OCI-LY7 (cell line): ENCODE results near the gene GPC1. TPM values are rescaled to one million over a fixed set of nuclear protein-coding genes. Genes with fewer than 3 reads are reported as not detected.

Experiments used
- BruUV-seq: library from RNA; stranded (reverse); fragments of 400-500 nt; replicated peaks from 2 replicates; lab custom pipeline; 2021; lab: Mats Ljungman, UMichigan
- CTCF ChIA-PET: fragments of 300-600 bp; sonication (Branson Sonifier 250); formaldehyde crosslinking; loops from one replicate; lab custom pipeline; 2022; ENCODE audit warnings: antibody characterized with exemption; ENCODE audit not compliant: unreplicated experiment; lab: Charles Lee
- POLR2A ChIA-PET: fragments of 300-600 bp; sonication (Branson Sonifier 250); formaldehyde crosslinking; loops from one replicate; lab custom pipeline; 2022; ENCODE audit warnings: antibody characterized with exemption; lab: Charles Lee
- DNase-seq: peaks from one replicate; pipeline ENCODE4 v3.0.0-alpha.2; 2015; ENCODE audit warnings: low spot score
- H2AFZ ChIP-seq: fragments of 200-600 bp; sonication (generic), shearing (Covaris generic); 2 replicates; pipeline ENCODE4 v1.6.1; 2014; ENCODE audit warnings: mild to moderate bottlenecking, antibody characterized with exemption, low read length, moderate library complexity
- H3K27ac ChIP-seq: fragments of 200-600 bp; sonication (generic); 2 replicates; pipeline ENCODE4 v1.5.1; 2014; ENCODE audit warnings: mixed run types, low read depth, mild to moderate bottlenecking, moderate library complexity, low read length, inconsistent platforms; ENCODE audit not compliant: poor library complexity, severe bottlenecking
- H3K36me3 ChIP-seq: fragments of 200-600 bp; sonication (generic); 2 replicates; pipeline ENCODE4 v1.6.1; 2014; ENCODE audit warnings: mild to moderate bottlenecking, antibody characterized with exemption, low read length, moderate library complexity, mixed read lengths; ENCODE audit not compliant: insufficient read depth
- H3K4me1 ChIP-seq: fragments of 200-600 bp; sonication (generic); 2 replicates; pipeline ENCODE4 v1.5.1; 2014; ENCODE audit warnings: mild to moderate bottlenecking, low read length; ENCODE audit not compliant: insufficient read depth, poor library complexity, severe bottlenecking
- H3K4me2 ChIP-seq: fragments of 200-600 bp; sonication (generic); 2 replicates; pipeline ENCODE4 v1.6.1; 2014; ENCODE audit warnings: mild to moderate bottlenecking, low read length
- H3K4me3 ChIP-seq: fragments of 200-600 bp; sonication (generic); 2 replicates; pipeline ENCODE4 v1.5.1; 2014; ENCODE audit warnings: mild to moderate bottlenecking, low read depth, low read length; ENCODE audit not compliant: poor library complexity, severe bottlenecking
- H3K79me2 ChIP-seq: fragments of 200-600 bp; sonication (generic); 2 replicates; pipeline ENCODE4 v1.6.1; 2016; ENCODE audit warnings: low read depth, mild to moderate bottlenecking, low read length, moderate library complexity, mixed read lengths; ENCODE audit not compliant: insufficient read depth
- H3K9me2 ChIP-seq: fragments of 200-600 bp; sonication (generic); 2 replicates; pipeline ENCODE4 v1.6.1; 2016; ENCODE audit warnings: mild to moderate bottlenecking, low read length, mixed read lengths; ENCODE audit not compliant: insufficient read depth
- H3K9me3 ChIP-seq: fragments of 200-600 bp; sonication (generic); 2 replicates; pipeline ENCODE4 v1.6.1; 2014; ENCODE audit warnings: mild to moderate bottlenecking, mixed run types, low read length, mixed read lengths
- H4K20me1 ChIP-seq: fragments of 200-600 bp; sonication (generic); 2 replicates; pipeline ENCODE4 v1.6.1; 2014; ENCODE audit warnings: mild to moderate bottlenecking, antibody characterized with exemption, low read length, moderate library complexity, mixed read lengths; ENCODE audit not compliant: insufficient read depth
- EZH2phosphoT487 ChIP-seq: fragments of 200-600 bp; sonication (generic); IDR thresholded peaks from 2 replicates; pipeline ENCODE4 v1.6.1; 2018; ENCODE audit warnings: low read depth, borderline replicate concordance, mild to moderate bottlenecking, mixed run types, antibody characterized with exemption, low read length, moderate library complexity, mixed read lengths
- intact Hi-C: fragments of 100-400 bp; cut with micrococcal nuclease; formaldehyde crosslinking; loops from one replicate; pipeline ENCODE4 v1.10.0; 2022; ENCODE audit not compliant: unreplicated experiment
- total RNA-seq, 2 experiments: library from RNA; depleted of rRNA in 1 of 2; stranded (reverse); fragments of >200 nt in 1 of 2; shearing (Covaris generic) in 1 of 2; gene quantifications; 2 replicates each; pipeline ENCODE4 v1.2.3, GENCODE V29; 2014 to 2022
- TF ChIP-seq, protein P1 (sequence below): fragments of 200-600 bp; sonication (generic); conservative IDR thresholded peaks from 2 replicates; pipeline ENCODE4 v1.5.1; 2014; ENCODE audit warnings: mild to moderate bottlenecking, antibody characterized with exemption, low read length, moderate library complexity, mixed read lengths

The GPC1 gene
- total RNA-seq, 2 experiments from 2014 or later, result 2.4 to 4.0 TPM

DNA sequence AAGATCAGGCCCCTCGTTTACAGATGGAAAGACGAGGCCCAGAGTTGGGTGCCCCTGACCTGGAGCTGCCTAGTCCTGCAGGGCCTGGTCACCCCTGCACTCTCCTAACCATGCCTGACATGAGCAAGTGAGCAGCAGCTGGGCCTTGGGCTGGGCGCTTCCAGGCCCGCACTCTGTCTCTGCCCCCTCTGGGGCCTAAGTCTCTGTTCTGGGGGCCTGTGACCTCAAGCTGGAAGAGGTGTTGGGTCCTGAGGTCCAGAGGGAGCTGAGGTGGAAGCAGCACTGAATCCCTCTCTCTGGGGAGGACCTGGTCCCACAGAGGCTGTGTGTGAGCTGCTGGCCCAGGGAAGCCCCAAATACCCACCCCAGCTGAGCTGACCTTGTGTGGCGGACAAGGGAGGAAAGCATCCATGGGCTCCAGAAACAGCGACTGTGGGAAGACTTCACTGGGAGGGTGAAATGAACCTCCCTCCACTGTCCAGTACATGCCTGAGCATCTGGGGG lies 46.1 kb upstream of the GPC1 start:
- Histone ChIP-seq H3K36me3 (no peaks in the 10 kb centered on the region), H3K27ac (no peak overlapping the region), H3K9me2 (no peaks in the 10 kb centered on the region), H3K9me3 (no peaks in the 10 kb centered on the region), H2AFZ (no peak overlapping the region), H3K4me1 (no peaks in the 10 kb centered on the region), H3K4me2 (no peak overlapping the region), H3K4me3 (no peak overlapping the region), H3K79me2 (no peaks in the 10 kb centered on the region), H4K20me1 (no peaks in the 10 kb centered on the region)
- no peak for DNase-seq
- BruUV-seq, result no TSS peak
- POLR2A ChIA-PET, result no interaction called here
- intact Hi-C loops, result no loop called here
- TF ChIP-seq, protein P1, sequence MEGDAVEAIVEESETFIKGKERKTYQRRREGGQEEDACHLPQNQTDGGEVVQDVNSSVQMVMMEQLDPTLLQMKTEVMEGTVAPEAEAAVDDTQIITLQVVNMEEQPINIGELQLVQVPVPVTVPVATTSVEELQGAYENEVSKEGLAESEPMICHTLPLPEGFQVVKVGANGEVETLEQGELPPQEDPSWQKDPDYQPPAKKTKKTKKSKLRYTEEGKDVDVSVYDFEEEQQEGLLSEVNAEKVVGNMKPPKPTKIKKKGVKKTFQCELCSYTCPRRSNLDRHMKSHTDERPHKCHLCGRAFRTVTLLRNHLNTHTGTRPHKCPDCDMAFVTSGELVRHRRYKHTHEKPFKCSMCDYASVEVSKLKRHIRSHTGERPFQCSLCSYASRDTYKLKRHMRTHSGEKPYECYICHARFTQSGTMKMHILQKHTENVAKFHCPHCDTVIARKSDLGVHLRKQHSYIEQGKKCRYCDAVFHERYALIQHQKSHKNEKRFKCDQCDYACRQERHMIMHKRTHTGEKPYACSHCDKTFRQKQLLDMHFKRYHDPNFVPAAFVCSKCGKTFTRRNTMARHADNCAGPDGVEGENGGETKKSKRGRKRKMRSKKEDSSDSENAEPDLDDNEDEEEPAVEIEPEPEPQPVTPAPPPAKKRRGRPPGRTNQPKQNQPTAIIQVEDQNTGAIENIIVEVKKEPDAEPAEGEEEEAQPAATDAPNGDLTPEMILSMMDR, result no peak
- TF ChIP-seq EZH2phosphoT487, result no peak
- CTCF ChIA-PET, result no interaction called here

DNA sequence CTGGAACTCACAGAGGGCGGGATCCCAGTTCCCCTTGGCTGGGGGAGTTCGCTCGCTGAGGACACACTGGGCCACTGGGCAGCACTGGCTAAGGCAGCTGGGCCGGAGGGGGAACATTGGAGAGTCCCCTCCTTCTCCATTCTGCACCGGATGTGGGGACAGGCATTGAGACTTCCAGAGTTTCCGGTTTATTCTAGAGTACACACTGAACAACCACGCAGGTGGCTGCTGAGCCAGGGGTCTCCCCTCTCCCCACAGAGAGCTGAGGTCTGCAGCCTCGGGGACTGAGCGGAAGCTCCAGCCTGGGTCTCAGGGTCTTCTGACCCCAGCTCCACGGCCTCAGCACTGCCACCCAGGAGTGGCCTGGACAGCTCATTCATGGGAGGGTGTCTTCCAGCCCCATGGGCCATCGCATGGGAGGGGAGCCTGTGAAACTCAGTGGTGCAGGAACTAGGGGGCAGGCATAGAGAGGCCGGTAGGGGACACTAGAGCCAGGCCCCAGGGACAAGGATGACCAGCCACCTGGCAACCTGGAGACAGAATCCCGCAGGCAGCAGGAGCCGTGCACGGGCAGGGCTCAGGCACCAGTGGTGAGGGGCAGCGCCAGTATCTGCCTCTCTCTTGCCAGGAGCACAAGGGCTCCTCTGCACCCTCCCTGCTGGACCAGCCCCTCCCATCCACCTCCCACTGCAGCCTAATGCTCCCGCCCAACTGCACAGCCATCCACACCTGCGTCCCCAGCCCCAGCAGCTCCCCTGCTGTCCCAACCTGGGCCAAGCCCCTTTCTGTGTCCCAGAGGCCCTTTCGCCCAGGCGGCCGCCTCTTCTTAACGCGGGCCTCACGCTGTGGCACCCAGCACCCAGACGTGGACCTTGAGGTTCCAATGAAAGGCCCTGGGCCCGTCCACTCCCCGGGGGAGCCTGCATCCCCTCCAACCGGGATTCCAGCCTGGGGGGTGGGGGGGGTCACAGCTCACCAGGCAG lies 45.1 kb upstream of the GPC1 start:
- CTCF ChIA-PET, result no interaction called here
- Histone ChIP-seq H4K20me1 (no peaks in the 10 kb centered on the region), H3K9me2 (no peaks in the 10 kb centered on the region), H3K36me3 (no peaks in the 10 kb centered on the region), H3K9me3 (no peaks in the 10 kb centered on the region), H3K4me1 (no peaks in the 10 kb centered on the region), H2AFZ (no peak overlapping the region), H3K79me2 (no peaks in the 10 kb centered on the region), H3K4me3 (no peak overlapping the region), H3K27ac (no peak overlapping the region), H3K4me2 (no peak overlapping the region)
- TF ChIP-seq EZH2phosphoT487, result no peak
- TF ChIP-seq, protein P1, result no peak
- intact Hi-C loops, result no loop called here
- DNase-seq, result no peak
- POLR2A ChIA-PET, result interaction anchor here (0.5 kb wide), 1 partner anchor 81 kb away, joined by 3 read pairs; no protein-coding TSS in a partner anchor
- BruUV-seq, result no TSS peak
